Hepatocyte (in vitro differentiated cells): Measurements from ENCODE around the gene C11orf54. TPM values are rescaled to one million over a fixed set of nuclear protein-coding genes. Genes with fewer than 3 reads are reported as not detected.

Source experiments
- DNase-seq: peaks from one replicate; pipeline ENCODE4 v3.0.0-alpha.2; 2016; ENCODE audit warnings: low spot score
- H2AFZ ChIP-seq: fragments of 200-600 bp; sonication (generic); 2 replicates; pipeline ENCODE4 v1.6.0; 2016; ENCODE audit warnings: antibody characterized with exemption, mild to moderate bottlenecking
- H3K27ac ChIP-seq: fragments of 200-600 bp; sonication (generic); 2 replicates; pipeline ENCODE4 v1.5.1; 2016; ENCODE audit warnings: mild to moderate bottlenecking
- H3K27me3 ChIP-seq: fragments of 200-600 bp; sonication (generic); 2 replicates; pipeline ENCODE4 v1.6.1; 2016
- H3K36me3 ChIP-seq: fragments of 200-600 bp; sonication (generic); replicated peaks from 2 replicates; pipeline ENCODE4 v1.5.1; 2016; ENCODE audit warnings: low read depth; ENCODE audit not compliant: insufficient read depth
- H3K4me1 ChIP-seq: fragments of 200-600 bp; sonication (generic); 2 replicates; pipeline ENCODE4 v1.5.1; 2016; ENCODE audit warnings: mild to moderate bottlenecking, moderate library complexity; ENCODE audit not compliant: insufficient read depth
- H3K4me2 ChIP-seq: fragments of 200-600 bp; sonication (generic); 2 replicates; pipeline ENCODE4 v1.6.0; 2016
- H3K4me3 ChIP-seq: fragments of 200-600 bp; sonication (generic); 2 replicates; pipeline ENCODE4 v1.5.1; 2016; ENCODE audit warnings: mild to moderate bottlenecking
- H3K79me2 ChIP-seq: fragments of 200-600 bp; sonication (generic); 2 replicates; pipeline ENCODE4 v1.6.0; 2017; ENCODE audit warnings: mild to moderate bottlenecking
- H3K9me2 ChIP-seq: fragments of 200-600 bp; sonication (generic); replicated peaks from 2 replicates; pipeline ENCODE4 v1.6.0; 2017; ENCODE audit warnings: mild to moderate bottlenecking; ENCODE audit not compliant: insufficient read depth
- H3K9me3 ChIP-seq: fragments of 200-600 bp; sonication (generic); 2 replicates; pipeline ENCODE4 v1.5.1; 2016; ENCODE audit warnings: low read depth, mild to moderate bottlenecking
- H4K20me1 ChIP-seq: fragments of 200-600 bp; sonication (generic); 2 replicates; pipeline ENCODE4 v1.6.0; 2016; ENCODE audit warnings: mild to moderate bottlenecking; ENCODE audit not compliant: insufficient read depth, poor library complexity, severe bottlenecking
- CTCF ChIP-seq: fragments of 200-600 bp; sonication (generic); IDR thresholded peaks from 2 replicates; pipeline ENCODE4 v1.5.1; 2016; ENCODE audit warnings: antibody characterized with exemption, mild to moderate bottlenecking; ENCODE audit not compliant: poor library complexity
- EZH2 ChIP-seq: fragments of 200-600 bp; sonication (generic); IDR thresholded peaks from 2 replicates; pipeline ENCODE4 v1.6.1; 2016; ENCODE audit warnings: antibody characterized with exemption, mild to moderate bottlenecking, borderline replicate concordance
- EZH2phosphoT487 ChIP-seq: fragments of 200-600 bp; sonication (generic); IDR thresholded peaks from one replicate; pipeline ENCODE4 v1.6.1; 2018; ENCODE audit warnings: antibody characterized with exemption, mild to moderate bottlenecking, low read depth, moderate library complexity; ENCODE audit not compliant: unreplicated experiment, severe bottlenecking
- WGBS: methylation state at CpG from one replicate; pipeline ENCODE4 v1.1.6; 2016; ENCODE audit warnings: low lambda C conversion rate; ENCODE audit errors: missing lambda C conversion rate; 5-methylcytosine and 5-hydroxymethylcytosine counted together
- polyA plus RNA-seq: library from polyadenylated mRNA; unstranded; fragments of >200 nt; fragmentation: Nextera tagmentation; extraction: Ambion mirVana; gene quantifications from 2 replicates; pipeline ENCODE4 v1.2.1, GENCODE V29; 2016
- total RNA-seq: library from RNA; depleted of rRNA; stranded (reverse); fragments of >200 nt; gene quantifications from 2 replicates; pipeline ENCODE4 v1.2.3, GENCODE V29; 2014

Gene C11orf54
- total and polyA plus RNA-seq, 2 experiments from 2014 or later, result 31.1 to 75.6 TPM

- 52% methylated on average over 2 of the region's 2 CpGs for WGBS
- no peak for TF ChIP-seq CTCF
- TF ChIP-seq EZH2, result no peak
- TF ChIP-seq EZH2phosphoT487, result no peak
- Histone ChIP-seq H4K20me1 (no peaks in the 10 kb centered on the region), H3K27me3 (no peaks in the 10 kb centered on the region), H3K9me3 (no peaks in the 10 kb centered on the region), H2AFZ (no peak overlapping the region), H3K4me2 (no peak overlapping the region), H3K4me3 (no peak overlapping the region), H3K4me1 (no peaks in the 10 kb centered on the region), H3K36me3 (no peaks in the 10 kb centered on the region), H3K27ac (no peak overlapping the region), H3K9me2 (no peaks in the 10 kb centered on the region), H3K79me2 (no peaks in the 10 kb centered on the region)
- no peak for DNase-seq
These were observed 33.8 kb downstream of the C11orf54 start for GRCh38 chr11:93775289-93775688.

- Histone ChIP-seq H4K20me1 (peaks cover 36% of the 10 kb centered on the region), H3K4me3 (peak overlapping the region; percentile 54), H3K79me2 (peaks cover 43% of the 10 kb centered on the region), H3K9me2 (no peaks in the 10 kb centered on the region), H3K4me1 (peaks cover 24% of the 10 kb centered on the region), H2AFZ (peak overlapping the region; percentile 71), H3K27ac (peak overlapping the region; percentile 24), H3K4me2 (peak overlapping the region; percentile 80), H3K9me3 (no peaks in the 10 kb centered on the region), H3K27me3 (no peaks in the 10 kb centered on the region), H3K36me3 (no peaks in the 10 kb centered on the region)
- no peak for DNase-seq
- no peak for TF ChIP-seq CTCF
- no peak for TF ChIP-seq EZH2
- TF ChIP-seq EZH2phosphoT487, result no peak
- WGBS, result 55% methylated on average over 7 of the region's 7 CpGs
These were observed 41.9 kb downstream of the C11orf54 start for GRCh38 chr11:93783362-93783761.

- peak overlapping the region; percentile 24 for H3K27ac ChIP-seq
- H2AFZ ChIP-seq, result peak overlapping the region; percentile 71
- peak overlapping the region; percentile 54 for H3K4me3 ChIP-seq
- no peaks in the 10 kb centered on the region for H3K36me3 ChIP-seq
- DNase-seq, result no peak
- H3K4me2 ChIP-seq, result peak overlapping the region; percentile 80
- H3K4me1 ChIP-seq, result peaks cover 24% of the 10 kb centered on the region
- no peak for TF ChIP-seq CTCF
- TF ChIP-seq EZH2phosphoT487, result no peak
- no peak for TF ChIP-seq EZH2
- H3K27me3 ChIP-seq, result no peaks in the 10 kb centered on the region
- H4K20me1 ChIP-seq, result peaks cover 38% of the 10 kb centered on the region
- peaks cover 47% of the 10 kb centered on the region for H3K79me2 ChIP-seq
- WGBS, result 3% methylated on average over 10 of the region's 10 CpGs
- H3K9me3 ChIP-seq, result no peaks in the 10 kb centered on the region
- H3K9me2 ChIP-seq, result no peaks in the 10 kb centered on the region
These were observed 42.3 kb downstream of the C11orf54 start for GRCh38 chr11:93783765-93784144.
